ENCODE measurements around the gene LMO1. TPM values are rescaled to one million over a fixed set of nuclear protein-coding genes. Genes with fewer than 3 reads are reported as not detected.

The LMO1 gene
- total RNA-seq, 2 experiments from 2014 or later: not detected

DNA sequence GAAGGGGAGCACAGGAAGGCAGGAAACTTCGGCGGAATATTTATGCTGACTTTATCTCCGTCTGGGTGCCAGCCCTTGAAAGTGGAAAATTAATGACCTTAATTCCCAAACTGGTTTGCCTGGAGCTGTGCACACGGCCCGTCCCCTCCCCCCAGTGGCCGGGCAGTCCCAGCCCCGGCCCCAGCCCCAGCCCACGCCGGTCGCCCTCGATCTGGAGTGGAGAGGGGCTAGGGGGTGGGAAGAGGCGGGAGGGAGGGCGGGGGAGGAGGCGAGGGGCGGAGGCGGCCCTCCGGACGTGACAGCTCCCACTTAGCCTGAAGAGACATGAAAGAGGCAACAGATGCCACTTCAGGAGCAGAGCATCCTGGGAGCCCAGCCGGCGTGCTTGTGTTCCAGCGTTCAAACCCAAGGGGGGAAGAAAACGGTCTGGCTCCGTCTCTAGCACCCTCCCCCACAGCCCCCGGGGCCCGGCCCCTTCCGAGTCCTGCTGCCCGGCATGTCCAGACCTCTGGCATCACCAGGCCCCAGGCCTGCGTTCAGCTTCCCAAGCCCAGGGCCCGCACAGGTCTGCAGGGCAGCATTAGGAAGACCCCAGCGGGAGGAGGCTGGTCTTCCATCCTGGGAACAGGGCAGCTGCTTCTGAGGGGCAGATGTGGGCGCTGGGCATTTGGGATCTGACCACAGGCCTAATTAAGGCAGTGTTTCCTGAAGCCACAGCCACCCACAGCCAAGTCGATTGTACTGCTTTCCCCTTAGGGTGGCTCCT lies 20.0 kb upstream of the LMO1 start:
- H3K4me2 ChIP-seq (ENCODE audit: low read length): no peak overlapping the region
- H3K27ac ChIP-seq (ENCODE audit: low read depth, low read length, poor library complexity, severe bottlenecking): no peak overlapping the region
- no peaks in the 10 kb centered on the region for H3K9me3 ChIP-seq (ENCODE audit: low read length)
- TF ChIP-seq, protein P1, sequence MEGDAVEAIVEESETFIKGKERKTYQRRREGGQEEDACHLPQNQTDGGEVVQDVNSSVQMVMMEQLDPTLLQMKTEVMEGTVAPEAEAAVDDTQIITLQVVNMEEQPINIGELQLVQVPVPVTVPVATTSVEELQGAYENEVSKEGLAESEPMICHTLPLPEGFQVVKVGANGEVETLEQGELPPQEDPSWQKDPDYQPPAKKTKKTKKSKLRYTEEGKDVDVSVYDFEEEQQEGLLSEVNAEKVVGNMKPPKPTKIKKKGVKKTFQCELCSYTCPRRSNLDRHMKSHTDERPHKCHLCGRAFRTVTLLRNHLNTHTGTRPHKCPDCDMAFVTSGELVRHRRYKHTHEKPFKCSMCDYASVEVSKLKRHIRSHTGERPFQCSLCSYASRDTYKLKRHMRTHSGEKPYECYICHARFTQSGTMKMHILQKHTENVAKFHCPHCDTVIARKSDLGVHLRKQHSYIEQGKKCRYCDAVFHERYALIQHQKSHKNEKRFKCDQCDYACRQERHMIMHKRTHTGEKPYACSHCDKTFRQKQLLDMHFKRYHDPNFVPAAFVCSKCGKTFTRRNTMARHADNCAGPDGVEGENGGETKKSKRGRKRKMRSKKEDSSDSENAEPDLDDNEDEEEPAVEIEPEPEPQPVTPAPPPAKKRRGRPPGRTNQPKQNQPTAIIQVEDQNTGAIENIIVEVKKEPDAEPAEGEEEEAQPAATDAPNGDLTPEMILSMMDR (conservative IDR thresholded peaks at IDR 0.05; ENCODE audit: low read length): no peak
- TF ChIP-seq EZH2phosphoT487 (IDR thresholded peaks at IDR 0.05; ENCODE audit: borderline replicate concordance, low read depth, low read length): no peak
- no peaks in the 10 kb centered on the region for H3K9me2 ChIP-seq (ENCODE audit: insufficient read depth, low read length)
- no peaks in the 10 kb centered on the region for H3K79me2 ChIP-seq (ENCODE audit: insufficient read depth, low read depth, low read length)
- no peak overlapping the region for H2AFZ ChIP-seq (ENCODE audit: low read length)
- H3K4me3 ChIP-seq (ENCODE audit: low read depth, low read length, poor library complexity, severe bottlenecking): no peak overlapping the region
- no peaks in the 10 kb centered on the region for H4K20me1 ChIP-seq (ENCODE audit: insufficient read depth, low read length)
- ChIA-PET CTCF (ENCODE audit: unreplicated experiment) (no interaction called here), POLR2A (no interaction called here)
- DNase-seq (ENCODE audit: low spot score): no peak
- intact Hi-C loops (cut with micrococcal nuclease; ENCODE audit: unreplicated experiment): no loop called here
- no TSS peak for BruUV-seq (replicated peaks)
- no peaks in the 10 kb centered on the region for H3K36me3 ChIP-seq (ENCODE audit: insufficient read depth, low read length)
- H3K4me1 ChIP-seq (ENCODE audit: insufficient read depth, low read length, poor library complexity, severe bottlenecking): no peaks in the 10 kb centered on the region

DNA sequence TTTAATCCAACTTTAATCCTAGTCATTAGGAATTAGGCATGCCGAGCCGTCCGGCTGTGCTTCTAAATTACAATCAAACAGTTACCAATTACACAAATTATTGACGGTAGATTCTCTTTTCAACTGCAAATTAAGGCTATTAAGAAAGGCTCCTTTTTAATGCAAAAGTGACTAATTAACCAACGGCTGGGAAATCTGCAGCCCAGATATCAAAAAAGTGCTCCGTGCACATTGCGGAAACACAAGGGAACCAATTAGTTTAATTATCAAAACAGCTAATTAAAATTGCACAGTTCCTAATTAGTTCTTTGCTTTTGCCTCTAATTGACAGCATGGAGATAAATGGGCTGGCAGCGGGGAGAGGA lies 19.4 kb upstream of the LMO1 start:
- Histone ChIP-seq H3K9me2 (ENCODE audit: insufficient read depth, low read length) (no peaks in the 10 kb centered on the region), H3K79me2 (ENCODE audit: insufficient read depth, low read depth, low read length) (no peaks in the 10 kb centered on the region), H3K4me1 (ENCODE audit: insufficient read depth, low read length, poor library complexity, severe bottlenecking) (no peaks in the 10 kb centered on the region), H3K4me3 (ENCODE audit: low read depth, low read length, poor library complexity, severe bottlenecking) (no peak overlapping the region), H2AFZ (ENCODE audit: low read length) (no peak overlapping the region), H3K36me3 (ENCODE audit: insufficient read depth, low read length) (no peaks in the 10 kb centered on the region), H4K20me1 (ENCODE audit: insufficient read depth, low read length) (no peaks in the 10 kb centered on the region), H3K9me3 (ENCODE audit: low read length) (no peaks in the 10 kb centered on the region), H3K27ac (ENCODE audit: low read depth, low read length, poor library complexity, severe bottlenecking) (no peak overlapping the region), H3K4me2 (ENCODE audit: low read length) (no peak overlapping the region)
- ChIA-PET POLR2A (no interaction called here), CTCF (ENCODE audit: unreplicated experiment) (no interaction called here)
- BruUV-seq (replicated peaks): no TSS peak
- TF ChIP-seq EZH2phosphoT487 (IDR thresholded peaks at IDR 0.05; ENCODE audit: borderline replicate concordance, low read depth, low read length): no peak
- TF ChIP-seq, protein P1 (conservative IDR thresholded peaks at IDR 0.05; ENCODE audit: low read length): no peak
- no peak for DNase-seq (ENCODE audit: low spot score)
- intact Hi-C loops (cut with micrococcal nuclease; ENCODE audit: unreplicated experiment): no loop called here

DNA sequence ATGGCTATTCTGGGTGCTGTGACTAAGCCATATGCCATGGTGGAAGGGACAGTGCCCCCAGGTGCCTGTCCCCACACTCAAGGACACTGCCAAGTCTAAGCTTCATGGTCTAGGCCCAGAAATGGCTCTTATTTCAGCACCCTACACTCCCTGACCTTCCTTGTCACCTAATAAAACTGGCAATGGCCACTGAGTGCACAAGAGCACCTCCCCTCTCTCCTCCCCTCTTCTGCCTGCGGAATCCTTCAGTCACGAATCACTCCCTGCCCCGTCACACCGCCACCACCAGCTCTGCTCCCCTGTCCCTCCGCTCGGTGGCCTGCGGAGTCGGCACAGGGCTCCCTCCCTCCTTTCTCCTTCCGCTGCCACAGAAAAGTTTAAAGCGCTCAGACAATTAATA lies 19.0 kb upstream of the LMO1 start:
- H3K4me2 ChIP-seq (ENCODE audit: low read length): no peak overlapping the region
- POLR2A ChIA-PET: no interaction called here
- no peaks in the 10 kb centered on the region for H3K79me2 ChIP-seq (ENCODE audit: insufficient read depth, low read depth, low read length)
- no peaks in the 10 kb centered on the region for H3K36me3 ChIP-seq (ENCODE audit: insufficient read depth, low read length)
- intact Hi-C loops (cut with micrococcal nuclease; ENCODE audit: unreplicated experiment): no loop called here
- no peak for DNase-seq (ENCODE audit: low spot score)
- CTCF ChIA-PET (ENCODE audit: unreplicated experiment): no interaction called here
- BruUV-seq (replicated peaks): no TSS peak
- no peak overlapping the region for H3K4me3 ChIP-seq (ENCODE audit: low read depth, low read length, poor library complexity, severe bottlenecking)
- no peaks in the 10 kb centered on the region for H3K4me1 ChIP-seq (ENCODE audit: insufficient read depth, low read length, poor library complexity, severe bottlenecking)
- H3K27ac ChIP-seq (ENCODE audit: low read depth, low read length, poor library complexity, severe bottlenecking): no peak overlapping the region
- no peaks in the 10 kb centered on the region for H4K20me1 ChIP-seq (ENCODE audit: insufficient read depth, low read length)
- H3K9me3 ChIP-seq (ENCODE audit: low read length): no peaks in the 10 kb centered on the region
- TF ChIP-seq EZH2phosphoT487 (IDR thresholded peaks at IDR 0.05; ENCODE audit: borderline replicate concordance, low read depth, low read length): no peak
- TF ChIP-seq, protein P1 (conservative IDR thresholded peaks at IDR 0.05; ENCODE audit: low read length): no peak
- no peaks in the 10 kb centered on the region for H3K9me2 ChIP-seq (ENCODE audit: insufficient read depth, low read length)
- H2AFZ ChIP-seq (ENCODE audit: low read length): no peak overlapping the region

Data from OCI-LY7 (cell line).